GM18867 (cell line): Measurements from ENCODE around the gene TEDC1.
"Not testable (repeated sequence)": the region's sequence is repeated elsewhere in the genome, so short reads cannot be mapped to it uniquely, and the experiment has no call there.

ENCODE experiments used
- ATAC-seq: cut with Tn5 transposase; IDR thresholded peaks from one replicate; pipeline ENCODE4 v1.9.1; 2021; ENCODE audit warnings: mild to moderate bottlenecking, moderate library complexity; ENCODE audit not compliant: unreplicated experiment

The TEDC1 gene

DNA sequence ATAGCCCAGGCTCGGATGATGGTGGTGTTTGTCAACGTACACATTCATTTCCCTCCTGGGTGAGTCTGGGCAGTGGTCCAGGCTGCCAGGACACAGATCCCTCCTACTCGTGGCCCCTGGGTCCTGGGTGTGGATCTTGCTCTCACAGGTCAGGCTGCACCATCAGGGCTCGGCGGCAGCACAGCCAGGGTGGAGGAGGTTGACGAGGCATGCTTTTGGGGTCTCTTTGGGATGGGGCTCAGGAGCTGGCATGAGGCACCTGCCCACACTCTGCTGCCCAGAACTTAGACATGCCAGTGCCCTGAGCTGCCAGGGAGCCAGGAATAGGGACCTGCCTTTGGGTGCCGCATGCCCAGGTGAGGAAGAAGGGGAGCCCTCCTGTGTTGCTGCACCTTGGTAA is 45.0 kb downstream of the TEDC1 start:
- ATAC-seq: no peak

DNA sequence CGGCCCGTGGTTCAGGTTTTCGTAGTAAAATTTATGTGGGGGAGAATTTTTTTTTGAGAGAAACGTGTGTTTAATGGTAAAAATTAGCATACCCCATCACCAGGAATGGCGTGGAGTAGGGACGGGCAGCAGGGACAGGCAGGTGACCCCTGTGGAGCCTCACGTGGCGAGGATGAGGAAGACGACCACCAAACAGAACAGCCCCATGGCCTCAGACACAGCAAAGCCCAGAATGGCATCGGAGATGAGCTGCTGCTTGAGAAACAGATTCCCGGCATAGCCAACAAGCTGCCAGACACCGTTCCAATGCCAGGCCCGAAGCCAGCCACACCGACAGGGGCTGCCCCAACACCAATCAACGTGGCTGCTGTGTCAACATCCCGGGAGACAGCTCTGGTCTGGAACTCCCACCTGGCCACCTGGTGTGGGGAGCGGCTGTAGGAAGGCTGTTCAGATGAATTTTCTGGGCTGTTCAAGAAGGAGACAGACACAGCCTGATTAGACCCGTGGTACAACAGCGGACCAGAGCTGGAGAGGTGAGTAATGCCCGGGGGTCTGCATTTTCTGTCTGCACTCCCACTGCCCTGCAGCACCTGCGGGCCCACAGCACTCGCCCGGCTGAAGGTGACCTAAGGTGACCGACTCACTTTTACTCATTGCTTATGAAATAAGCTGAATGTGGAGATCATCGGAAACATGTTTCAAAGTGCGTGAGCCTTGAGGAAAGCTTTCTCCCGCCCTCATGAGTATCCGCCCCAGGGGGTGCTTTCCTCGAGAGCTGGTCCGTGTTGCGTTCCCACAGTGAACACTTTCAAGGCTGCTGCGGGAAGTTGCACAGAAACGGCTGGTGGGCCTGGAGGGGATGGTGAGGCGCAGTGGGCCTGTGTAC is 45.9 kb downstream of the TEDC1 start:
- ATAC-seq: no peak

- ATAC-seq: no peak
Observed at GRCh38 chr14:105537580-105538474, 46.8 kb downstream of the TEDC1 start.

DNA sequence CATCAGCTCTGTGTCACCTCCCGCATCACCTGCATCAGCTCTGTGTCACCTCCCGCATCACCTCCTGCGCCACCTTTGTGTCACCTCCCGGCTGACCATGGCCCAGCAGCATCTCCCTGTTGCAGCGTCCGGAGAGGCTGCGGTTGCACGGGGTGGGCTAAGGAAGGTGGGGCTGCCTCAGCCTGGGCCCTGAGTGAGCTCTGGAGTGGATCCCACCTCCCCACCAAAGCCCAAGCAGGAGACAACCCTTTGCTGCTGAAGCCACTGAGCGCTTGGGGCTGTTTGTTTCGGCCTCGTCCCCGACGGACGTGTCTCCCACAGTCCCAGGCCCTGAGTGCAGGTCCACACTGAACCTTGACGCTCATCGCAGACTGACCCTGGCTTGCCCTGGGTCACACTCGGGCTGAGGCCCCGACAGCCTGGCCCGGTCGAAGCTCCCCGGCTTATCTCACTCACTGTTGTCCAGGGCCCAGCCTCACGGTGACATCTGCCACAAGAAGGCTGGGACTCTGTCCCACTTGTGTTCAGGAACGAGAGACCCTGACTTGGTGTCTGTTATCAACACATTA is 47.5 kb downstream of the TEDC1 start:
- no peak for ATAC-seq

- ATAC-seq: no peak
Observed at GRCh38 chr14:105540811-105541210, 49.8 kb downstream of the TEDC1 start.

DNA sequence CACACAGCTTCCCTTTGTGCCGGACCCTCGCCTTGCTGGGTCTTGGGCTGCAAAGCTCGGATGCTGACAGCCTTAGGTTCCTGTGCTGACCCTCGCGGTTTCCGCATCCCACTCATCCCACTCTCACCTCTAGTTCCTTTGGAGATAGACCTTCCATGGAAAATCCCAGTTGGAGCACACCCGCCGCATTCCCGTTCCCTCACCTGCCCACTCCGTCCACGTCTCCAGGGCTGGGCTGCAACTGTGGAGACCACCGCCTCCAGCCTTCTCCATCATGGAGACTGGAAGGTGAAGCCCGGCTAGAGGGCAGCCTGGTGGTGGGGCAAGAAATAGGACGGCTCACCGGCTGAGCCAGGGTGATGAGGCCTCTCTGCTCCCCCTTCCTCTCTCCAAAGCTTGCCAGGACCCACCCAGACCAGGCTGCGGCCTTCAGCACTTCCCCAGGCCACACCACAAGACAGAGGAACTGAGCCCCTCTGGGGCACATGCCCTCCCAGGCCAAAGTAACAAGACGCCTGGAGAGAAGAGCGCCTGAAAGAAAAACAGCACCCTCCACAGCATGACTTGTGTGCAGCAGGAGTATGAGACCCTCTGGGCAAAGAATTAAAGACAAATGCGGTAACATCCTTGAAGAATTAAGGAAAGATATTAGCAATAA is 50.3 kb downstream of the TEDC1 start:
- no peak for ATAC-seq

- ATAC-seq: not testable (repeated sequence)
Observed at GRCh38 chr14:105545676-105546075, 54.6 kb downstream of the TEDC1 start.

GRCh38 chr14:105546410-105546809 is 55.4 kb downstream of the TEDC1 start:
- ATAC-seq: not testable (repeated sequence)

DNA sequence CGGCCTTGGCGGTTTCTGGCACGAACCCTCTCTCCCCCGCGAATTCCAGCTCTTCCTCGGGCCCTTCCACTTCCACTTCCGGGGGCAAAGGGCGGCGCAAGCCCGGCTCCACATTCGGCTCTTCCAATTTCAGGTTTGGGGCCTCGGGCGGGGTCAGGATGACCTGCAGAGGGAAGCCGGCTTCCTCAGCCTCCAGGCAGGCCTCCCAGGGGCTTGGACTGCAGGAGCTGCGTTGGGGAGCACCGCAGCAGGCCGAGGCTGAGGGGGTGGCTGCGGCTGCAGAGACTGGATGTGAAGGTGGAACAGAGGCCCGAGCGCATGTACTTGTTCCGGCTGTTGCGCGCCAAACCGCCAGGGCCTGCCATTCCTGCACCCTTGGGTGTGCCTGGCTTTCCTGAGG is 56.0 kb downstream of the TEDC1 start:
- ATAC-seq: not testable (repeated sequence)

DNA sequence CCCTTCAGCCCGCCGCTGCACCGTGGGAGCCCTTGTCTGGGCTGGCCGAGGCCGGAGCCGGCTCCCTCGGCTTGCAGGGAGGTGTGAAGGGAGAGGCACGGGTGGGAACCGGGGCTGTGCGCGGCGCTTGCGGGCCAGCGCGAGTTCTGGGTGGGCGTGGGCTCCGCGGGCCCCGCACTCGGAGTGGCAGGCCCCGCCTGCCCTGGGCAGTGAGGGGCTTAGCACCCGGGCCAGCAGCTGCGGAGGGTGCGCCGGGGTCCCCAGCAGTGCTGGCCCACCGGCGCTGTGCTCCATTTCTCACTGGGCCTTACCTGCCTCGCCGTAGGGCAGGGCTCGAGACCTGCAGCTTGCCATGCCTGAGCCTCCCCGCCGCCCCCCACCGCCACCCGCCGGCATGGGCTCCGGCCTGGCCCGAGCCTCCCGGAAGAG is 56.7 kb downstream of the TEDC1 start:
- no peak for ATAC-seq
